H1 (cell line): Measurements from ENCODE around the gene C2CD4B. TPM values are rescaled to one million over a fixed set of nuclear protein-coding genes. Genes with fewer than 3 reads are reported as not detected.

Experiments
- CTCF ChIA-PET: fragments of 300-600 bp; sonication (Branson Sonifier 250); formaldehyde crosslinking; loops from one replicate; lab custom pipeline; 2021; ENCODE audit not compliant: partially characterized antibody; lab: Charles Lee
- POLR2A ChIA-PET: fragments of 300-600 bp; sonication (Branson Sonifier 250); formaldehyde crosslinking; loops from one replicate; lab custom pipeline; 2021; ENCODE audit warnings: inconsistent platforms; ENCODE audit not compliant: partially characterized antibody; lab: Charles Lee
- DNase-seq, 2 experiments: peaks; one replicate each; pipeline versions ENCODE4 v3.0.0 to v3.0.0-alpha.2; 2010 to 2022; ENCODE audit warnings: low spot score in 2 of 2, low read depth in 1 of 2, mixed read lengths in 1 of 2
- FAIRE-seq: peaks from 2 replicates; lab custom pipeline; 2011; peaks lifted over from hg19 to GRCh38; lab: Jason Lieb, UNC
- H2AFZ ChIP-seq: 2 replicates; pipeline ENCODE4 v1.8.1; 2012; ENCODE audit warnings: low read length, inconsistent platforms
- H2AK5ac ChIP-seq: 2 replicates; pipeline ENCODE4 v1.6.1; 2013; ENCODE audit warnings: low read depth, low read length
- H2BK120ac ChIP-seq: replicated peaks from 2 replicates; pipeline ENCODE3; 2013; ENCODE audit warnings: low read depth, low read length, inconsistent platforms
- H2BK12ac ChIP-seq: 2 replicates; pipeline ENCODE4 v1.6.1; 2013; ENCODE audit warnings: low read depth, low read length
- H2BK15ac ChIP-seq: 2 replicates; pipeline ENCODE4 v1.6.1; 2013; ENCODE audit warnings: low read length
- H2BK20ac ChIP-seq: 2 replicates; pipeline ENCODE4 v1.6.1; 2013; ENCODE audit warnings: low read length
- H2BK5ac ChIP-seq: 2 replicates; pipeline ENCODE4 v1.6.1; 2013; ENCODE audit warnings: low read depth, low read length
- H3K14ac ChIP-seq: 2 replicates; pipeline ENCODE4 v1.6.1; 2013; ENCODE audit warnings: inconsistent platforms; ENCODE audit not compliant: insufficient read length
- H3K18ac ChIP-seq: 2 replicates; pipeline ENCODE4 v1.6.1; 2013; ENCODE audit warnings: low read length; ENCODE audit errors: extremely low read depth
- H3K23ac ChIP-seq: 2 replicates; pipeline ENCODE4 v1.6.1; 2013; ENCODE audit warnings: inconsistent platforms; ENCODE audit not compliant: insufficient read length
- H3K23me2 ChIP-seq: 2 replicates; pipeline ENCODE4 v1.6.1; 2013; ENCODE audit warnings: low read depth, low read length
- H3K27ac ChIP-seq: 2 replicates; pipeline ENCODE4 v1.6.1; 2011; ENCODE audit warnings: low read depth, low read length, inconsistent platforms
- H3K27me3 ChIP-seq, 4 experiments: replicated peaks in 1 of 4; 1 replicate in 1 of 4; 2 replicates in 3 of 4; pipeline versions ENCODE4 v1.6.1 to v1.8.1; 2011 to 2013; ENCODE audit warnings: low read length in 3 of 4, mild to moderate bottlenecking in 3 of 4, inconsistent platforms in 2 of 4, mixed read lengths in 2 of 4, moderate library complexity in 1 of 4; ENCODE audit not compliant: control insufficient read depth in 3 of 4, insufficient read depth in 3 of 4; ENCODE audit errors: extremely low read depth in 1 of 4
- H3K36me3 ChIP-seq, 4 experiments: 2 replicates each; pipeline versions ENCODE4 v1.6.1 to v1.8.1; 2011 to 2013; ENCODE audit warnings: mild to moderate bottlenecking in 4 of 4, low read length in 3 of 4, moderate library complexity in 2 of 4, control low read depth in 1 of 4, inconsistent platforms in 1 of 4; ENCODE audit not compliant: insufficient read depth in 4 of 4, control insufficient read depth in 2 of 4
- H3K4ac ChIP-seq: replicated peaks from 2 replicates; pipeline ENCODE3; 2013; ENCODE audit warnings: low read length, low read depth, mixed read lengths, inconsistent platforms; ENCODE audit not compliant: insufficient read length
- H3K4me1 ChIP-seq, 4 experiments: replicated peaks in 1 of 4; 1 replicate in 1 of 4; 2 replicates in 3 of 4; pipeline versions ENCODE4 v1.6.1 to v1.8.1; 2011 to 2013; ENCODE audit warnings: low read length in 3 of 4, inconsistent platforms in 2 of 4, mixed read lengths in 1 of 4; ENCODE audit not compliant: insufficient read depth in 4 of 4, control insufficient read depth in 3 of 4
- H3K4me2 ChIP-seq, 2 experiments: 2 replicates each; pipeline versions ENCODE4 v1.6.1 to v1.8.1; 2011 to 2013; ENCODE audit warnings: low read depth in 2 of 2, low read length in 2 of 2, control low read depth in 1 of 2, inconsistent platforms in 1 of 2, mild to moderate bottlenecking in 1 of 2; ENCODE audit not compliant: insufficient read depth in 1 of 2
- H3K4me3 ChIP-seq, 4 experiments: fragments of 200-600, 300-600 bp in 1 of 4; sonication (generic), shearing (Covaris generic), sonication (Bioruptor Twin) in 1 of 4; 2 replicates each; pipeline versions ENCODE4 v1.5.1 to v1.8.1; 2011 to 2016; ENCODE audit warnings: low read length in 4 of 4, low read depth in 3 of 4, control low read depth in 2 of 4, inconsistent platforms in 2 of 4, mild to moderate bottlenecking in 2 of 4, mixed read lengths in 1 of 4, moderate library complexity in 1 of 4; ENCODE audit not compliant: insufficient read depth in 2 of 4; ENCODE audit errors: extremely low read depth in 1 of 4
- H3K56ac ChIP-seq: replicated peaks from 2 replicates; pipeline ENCODE3; 2013; ENCODE audit warnings: low read depth, mild to moderate bottlenecking, mixed read lengths, low read length, inconsistent platforms; ENCODE audit not compliant: insufficient read length
- H3K79me1 ChIP-seq: 2 replicates; pipeline ENCODE4 v1.6.1; 2013; ENCODE audit warnings: low read depth, low read length, control low read depth
- H3K79me2 ChIP-seq, 2 experiments: 2 replicates each; pipeline versions ENCODE4 v1.6.1 to v1.8.1; 2012 to 2013; ENCODE audit warnings: low read length in 2 of 2, mild to moderate bottlenecking in 2 of 2, inconsistent platforms in 1 of 2; ENCODE audit not compliant: insufficient read depth in 2 of 2, control insufficient read depth in 1 of 2
- H3K9ac ChIP-seq, 4 experiments: replicated peaks in 1 of 4; 1 replicate in 1 of 4; 2 replicates in 3 of 4; pipeline versions ENCODE4 v1.6.1 to v1.8.1; 2011 to 2013; ENCODE audit warnings: low read depth in 3 of 4, low read length in 3 of 4, control low read depth in 2 of 4, mild to moderate bottlenecking in 2 of 4, moderate library complexity in 2 of 4, inconsistent platforms in 1 of 4; ENCODE audit errors: extremely low read depth in 1 of 4
- H3K9me3 ChIP-seq, 2 experiments: 2 replicates each; pipeline versions ENCODE4 v1.6.1 to v1.8.1; 2012 to 2013; ENCODE audit warnings: mild to moderate bottlenecking in 2 of 2, moderate library complexity in 2 of 2, control low read depth in 1 of 2, inconsistent platforms in 1 of 2, low read depth in 1 of 2, low read length in 1 of 2, mixed read lengths in 1 of 2; ENCODE audit not compliant: insufficient read depth in 2 of 2
- H4K20me1 ChIP-seq, 2 experiments: replicated peaks in 1 of 2; 2 replicates each; pipeline versions ENCODE3 to v1.8.1; 2011 to 2013; ENCODE audit warnings: inconsistent platforms in 2 of 2, low read length in 2 of 2, mild to moderate bottlenecking in 1 of 2; ENCODE audit not compliant: insufficient read depth in 2 of 2, control insufficient read depth in 1 of 2
- H4K5ac ChIP-seq: 2 replicates; pipeline ENCODE4 v1.6.1; 2013; ENCODE audit warnings: low read length, low read depth, mixed read lengths, inconsistent platforms; ENCODE audit not compliant: insufficient read length
- H4K8ac ChIP-seq: 2 replicates; pipeline ENCODE4 v1.8.0; 2013; ENCODE audit warnings: mild to moderate bottlenecking, moderate library complexity, low read length, inconsistent platforms; ENCODE audit not compliant: insufficient read depth; ENCODE audit errors: extremely low read depth
- H4K91ac ChIP-seq: replicated peaks from 2 replicates; pipeline ENCODE3; 2013; ENCODE audit warnings: low read length, mixed read lengths, inconsistent platforms; ENCODE audit not compliant: insufficient read length
- EZH2 ChIP-seq: fragments of 200-600 bp; sonication (generic); IDR thresholded peaks from 2 replicates; pipeline ENCODE4 v1.7.1; 2012; ENCODE audit warnings: low read depth, mild to moderate bottlenecking, moderate library complexity, low read length, inconsistent platforms; ENCODE audit not compliant: severe bottlenecking
- HDAC2 ChIP-seq, 2 experiments: fragments of 300-600 bp in 1 of 2; sonication (generic) in 1 of 2; IDR thresholded peaks; 2 replicates each; pipeline ENCODE4 v1.6.1; 2011 to 2012; ENCODE audit warnings: low read depth in 2 of 2, low read length in 2 of 2, mild to moderate bottlenecking in 2 of 2, moderate library complexity in 2 of 2, borderline replicate concordance in 1 of 2, inconsistent platforms in 1 of 2
- POLR2A ChIP-seq, 2 experiments: IDR thresholded peaks; 1 replicate in 1 of 2; 2 replicates in 1 of 2; pipeline ENCODE4 v1.6.1; 2011; ENCODE audit warnings: low read depth in 2 of 2, low read length in 2 of 2, mild to moderate bottlenecking in 2 of 2; ENCODE audit errors: control extremely low read depth in 1 of 2
- TCF12 ChIP-seq: IDR thresholded peaks from 2 replicates; pipeline ENCODE4 v1.6.1; 2011; ENCODE audit warnings: low read depth, mild to moderate bottlenecking, low read length
- WGBS, 2 experiments: shearing (Covaris generic) in 1 of 2; methylation state at CpG; one replicate each; pipeline versions ENCODE4 v1.1.6 to v1.1.7; 2013 to 2015; ENCODE audit warnings: low lambda C conversion rate in 2 of 2, mixed read lengths in 2 of 2, inconsistent platforms in 1 of 2, low coverage in 1 of 2, missing lambda C conversion rate in 1 of 2; ENCODE audit not compliant: insufficient replicate concordance in 2 of 2, insufficient coverage in 1 of 2, insufficient read length in 1 of 2; ENCODE audit errors: extremely low coverage in 1 of 2, missing lambda C conversion rate in 1 of 2; 5-methylcytosine and 5-hydroxymethylcytosine counted together
- polyA plus RNA-seq, 7 experiments: library from polyadenylated mRNA; depleted of rRNA in 3 of 7; stranded (reverse) in 5 of 7; unstranded in 2 of 7; fragments of >200 nt in 5 of 7; fragments of 200-250 nt in 2 of 7; gene quantifications; 1 replicate in 5 of 7; 2 replicates in 1 of 7; 4 replicates in 1 of 7; pipeline versions ENCODE4 v1.2.1 to v1.2.3, GENCODE V29; 2011 to 2013; ENCODE audit warnings: missing spikeins in 2 of 7, mixed read lengths in 2 of 7
- total RNA-seq: library from RNA; stranded (reverse); fragmentation: NEBNext Ultra II Directional; extraction: Animal tissue kit (Norgen Biotek cat#: 25700); gene quantifications from 2 replicates; pipeline ENCODE4 v1.2.1, GENCODE V29; 2021

Gene C2CD4B
- total and polyA plus RNA-seq, 2 of the 8 experiments (the other 6 are each of a cell fraction or from before 2014, with no cell fraction given): 0.12 to 0.73 TPM

DNA sequence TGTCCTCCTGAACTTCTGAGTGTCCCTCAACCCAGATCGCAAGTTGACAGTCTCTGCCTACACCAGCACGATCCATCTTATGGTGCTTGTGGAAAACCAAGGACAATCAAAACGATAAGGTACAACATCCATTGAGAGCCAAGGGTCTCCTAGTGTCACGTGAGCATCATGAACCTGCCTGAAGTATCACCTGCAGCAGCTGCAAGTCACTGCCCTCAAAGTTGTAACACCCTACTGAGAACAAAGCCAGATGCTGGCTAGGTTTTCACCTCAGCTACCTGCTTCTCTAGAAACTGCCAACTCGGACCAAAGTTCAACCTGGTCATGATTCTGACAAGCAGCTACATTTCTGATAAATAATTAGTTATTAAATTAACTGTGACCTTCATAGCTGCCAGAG is 17.5 kb downstream of the C2CD4B start:
- no peaks in the 10 kb centered on the region for H4K20me1 ChIP-seq
- WGBS, 2 experiments: 93% methylated on average over 5 of the region's 5 CpGs; no CpG with 5 or more reads in 1 of the 2 experiments
- H3K14ac ChIP-seq: no peak overlapping the region
- TF ChIP-seq POLR2A (IDR thresholded peaks at IDR 0.05; ENCODE audit: control extremely low read depth in 1 of 2, low read depth in 2 of 2, low read length in 2 of 2) (no peak), EZH2 (no peak), HDAC2 (IDR thresholded peaks at IDR 0.05; ENCODE audit: borderline replicate concordance in 1 of 2, low read depth in 2 of 2, low read length in 2 of 2) (no peak), TCF12 (no peak)
- H3K79me1 ChIP-seq: no peaks in the 10 kb centered on the region
- no peak overlapping the region for H2BK15ac ChIP-seq
- no peak overlapping the region for H2BK120ac ChIP-seq
- no peak overlapping the region for H3K56ac ChIP-seq
- no peak overlapping the region for H3K4me2 ChIP-seq
- no peak overlapping the region for H3K4ac ChIP-seq
- no peak overlapping the region for H3K4me3 ChIP-seq
- no peaks in the 10 kb centered on the region for H3K79me2 ChIP-seq
- no peak overlapping the region; a peak in 1 of 7 replicates for H3K9ac ChIP-seq
- H3K36me3 ChIP-seq: no peaks in the 10 kb centered on the region
- no peak overlapping the region for H4K8ac ChIP-seq
- FAIRE-seq (no peak), DNase-seq (no peak)
- ChIA-PET CTCF (no interaction called here), POLR2A (no interaction called here)
- H3K27me3 ChIP-seq: peaks cover 0 to 1% (median 0%) of the 10 kb centered on the region in 4 experiments; a peak in 1 of 7 replicates
- H3K23me2 ChIP-seq: no peaks in the 10 kb centered on the region
- H4K91ac ChIP-seq: no peak overlapping the region
- H3K4me1 ChIP-seq: no peaks in the 10 kb centered on the region
- no peak overlapping the region for H4K5ac ChIP-seq
- no peaks in the 10 kb centered on the region for H3K9me3 ChIP-seq
- no peak overlapping the region for H2AFZ ChIP-seq
- no peak overlapping the region for H2BK5ac ChIP-seq
- H2BK20ac ChIP-seq: no peak overlapping the region
- H3K23ac ChIP-seq: no peak overlapping the region
- H2AK5ac ChIP-seq: no peak overlapping the region
- H2BK12ac ChIP-seq: no peak overlapping the region
- no peak overlapping the region for H3K27ac ChIP-seq
- no peak overlapping the region for H3K18ac ChIP-seq
